Liver (tissue), 9 donors: Measurements from ENCODE around the gene GRSF1. TPM values are rescaled to one million over a fixed set of nuclear protein-coding genes. Genes with fewer than 3 reads are reported as not detected.

Experiments
- DNase-seq: peaks from one replicate; pipeline ENCODE4 v3.0.0-alpha.2; 2017; ENCODE audit warnings: low spot score
- H3K27ac ChIP-seq, 2 donors: one replicate each; pipeline ENCODE4 v1.7.0; 2013; ENCODE audit warnings: inconsistent platforms in 2 of 2, low read length in 2 of 2, control low read depth in 1 of 2, low read depth in 1 of 2, mild to moderate bottlenecking in 1 of 2
- H3K27me3 ChIP-seq, 4 donors: one replicate each; pipeline versions ENCODE4 v1.6.1 to v1.7.0; 2013; ENCODE audit warnings: low read length in 3 of 4, inconsistent platforms in 1 of 4, mild to moderate bottlenecking in 1 of 4, moderate library complexity in 1 of 4; ENCODE audit not compliant: control insufficient read depth in 4 of 4, insufficient read depth in 4 of 4
- H3K36me3 ChIP-seq, 4 donors: one replicate each; pipeline versions ENCODE4 v1.6.1 to v1.7.0; 2013; ENCODE audit warnings: low read length in 3 of 4, mild to moderate bottlenecking in 3 of 4, low read depth in 1 of 4, moderate library complexity in 1 of 4; ENCODE audit not compliant: control insufficient read depth in 4 of 4, insufficient read depth in 3 of 4
- H3K4me1 ChIP-seq, 4 donors: one replicate each; pipeline versions ENCODE4 v1.6.1 to v1.7.0; 2013; ENCODE audit warnings: low read length in 3 of 4, mild to moderate bottlenecking in 3 of 4, moderate library complexity in 1 of 4; ENCODE audit not compliant: control insufficient read depth in 4 of 4, insufficient read depth in 4 of 4
- H3K4me3 ChIP-seq, 3 donors: one replicate each; pipeline versions ENCODE4 v1.6.1 to v1.7.0; 2013; ENCODE audit warnings: low read length in 3 of 3, control low read depth in 1 of 3, low read depth in 1 of 3, mild to moderate bottlenecking in 1 of 3
- H3K9ac ChIP-seq, 2 donors: one replicate each; pipeline ENCODE4 v1.7.0; 2013; ENCODE audit warnings: low read length in 2 of 2, mild to moderate bottlenecking in 2 of 2, moderate library complexity in 2 of 2, control low read depth in 1 of 2, low read depth in 1 of 2
- H3K9me3 ChIP-seq, 4 donors: one replicate each; pipeline versions ENCODE4 v1.6.1 to v1.7.0; 2013; ENCODE audit warnings: low read length in 3 of 4; ENCODE audit not compliant: control insufficient read depth in 4 of 4
- ATF3 ChIP-seq: IDR thresholded peaks from 2 replicates; pipeline ENCODE4 v1.6.1; 2016; ENCODE audit warnings: antibody characterized with exemption
- CTCF ChIP-seq: fragments of 150-350 bp; IDR thresholded peaks from 2 replicates; pipeline ENCODE4 v1.5.1; 2017; ENCODE audit warnings: improper control_type of control experiment, low read depth, low read length; ENCODE audit not compliant: missing input control
- FOXA1 ChIP-seq: IDR thresholded peaks from 2 replicates; pipeline ENCODE4 v1.6.1; 2016; ENCODE audit warnings: antibody characterized with exemption
- FOXA2 ChIP-seq: IDR thresholded peaks from 2 replicates; pipeline ENCODE4 v1.6.1; 2016; ENCODE audit warnings: antibody characterized with exemption
- GABPA ChIP-seq, 2 donors: IDR thresholded peaks in 1 of 2; conservative IDR thresholded peaks in 1 of 2; 2 replicates each; pipeline ENCODE4 v1.6.1; 2016; ENCODE audit warnings: antibody characterized with exemption in 2 of 2, mild to moderate bottlenecking in 1 of 2, moderate library complexity in 1 of 2
- HNF4A ChIP-seq, 2 donors: conservative IDR thresholded peaks; 2 replicates each; pipeline ENCODE4 v1.6.1; 2016; ENCODE audit warnings: antibody characterized with exemption in 2 of 2, mild to moderate bottlenecking in 2 of 2
- HNF4G ChIP-seq: IDR thresholded peaks from 2 replicates; pipeline ENCODE4 v1.6.1; 2016; ENCODE audit warnings: antibody characterized with exemption
- JUND ChIP-seq, 2 donors: IDR thresholded peaks; 2 replicates each; pipeline ENCODE4 v1.6.1; 2016; ENCODE audit warnings: antibody characterized with exemption in 2 of 2
- MAX ChIP-seq: IDR thresholded peaks from 2 replicates; pipeline ENCODE4 v1.6.1; 2016; ENCODE audit warnings: antibody characterized with exemption
- NR2F2 ChIP-seq: IDR thresholded peaks from 2 replicates; pipeline ENCODE4 v1.6.1; 2016; ENCODE audit warnings: antibody characterized with exemption
- RAD21 ChIP-seq, 2 donors: IDR thresholded peaks; 2 replicates each; pipeline ENCODE4 v1.6.1; 2016; ENCODE audit warnings: antibody characterized with exemption in 2 of 2, mild to moderate bottlenecking in 2 of 2
- REST ChIP-seq: IDR thresholded peaks from 2 replicates; pipeline ENCODE4 v1.6.1; 2016; ENCODE audit warnings: antibody characterized with exemption, mild to moderate bottlenecking
- RXRA ChIP-seq, 2 donors: IDR thresholded peaks; 2 replicates each; pipeline ENCODE4 v1.6.1; 2017 to 2018; ENCODE audit warnings: antibody characterized with exemption in 2 of 2, mild to moderate bottlenecking in 1 of 2
- SP1 ChIP-seq: IDR thresholded peaks from 2 replicates; pipeline ENCODE4 v1.6.1; 2018; ENCODE audit warnings: antibody characterized with exemption, mild to moderate bottlenecking
- TAF1 ChIP-seq: conservative IDR thresholded peaks from 2 replicates; pipeline ENCODE4 v1.6.1; 2016; ENCODE audit warnings: antibody characterized with exemption, mild to moderate bottlenecking
- YY1 ChIP-seq: IDR thresholded peaks from 2 replicates; pipeline ENCODE4 v1.6.1; 2016; ENCODE audit warnings: antibody characterized with exemption, mild to moderate bottlenecking
- ZBTB33 ChIP-seq: IDR thresholded peaks from 2 replicates; pipeline ENCODE4 v1.6.1; 2016; ENCODE audit warnings: antibody characterized with exemption
- WGBS: extraction: QIAGEN DNeasy Blood & Tissue Kit; methylation state at CpG from one replicate; pipeline ENCODE4 v1.1.7; 2013; 5-methylcytosine and 5-hydroxymethylcytosine counted together
- polyA plus RNA-seq, 2 donors: library from polyadenylated mRNA; stranded (reverse) in 1 of 2; unstranded in 1 of 2; fragments of 200-250 nt in 1 of 2; fragments of >200 nt in 1 of 2; fragmentation: Nextera tagmentation in 1 of 2; extraction: Ambion mirVana in 1 of 2; gene quantifications; one replicate each; pipeline versions ENCODE4 v1.2.1 to v1.2.3, GENCODE V29; 2013 to 2015
- total RNA-seq, 2 donors: library from RNA; depleted of rRNA; stranded (reverse); fragments of >200 nt; gene quantifications; one replicate each; pipeline ENCODE4 v1.2.3, GENCODE V29; 2014
- donor health status: healthy.
- donor health status: healthy.
- donor health status: healthy.
- donor health status: healthy.
- donor health status: healthy.

The GRSF1 gene
- total and polyA plus RNA-seq, 4 donors: 22.5 to 30.4 (median 28.0) TPM

GRCh38 chr4:70885174-70885573 lies 45.5 kb upstream of the GRSF1 start:
- WGBS: 76% methylated on average over 6 of the region's 6 CpGs
- Histone ChIP-seq H3K36me3 (no peaks in the 10 kb centered on the region), H3K9ac (no peak overlapping the region), H3K9me3 (peaks cover 0 to 2% (median 0%) of the 10 kb centered on the region in 4 donors), H3K4me3 (no peak overlapping the region), H3K4me1 (no peaks in the 10 kb centered on the region), H3K27ac (no peak overlapping the region), H3K27me3 (no peaks in the 10 kb centered on the region)
- no peak for DNase-seq
- TF ChIP-seq RAD21 (IDR thresholded peaks at IDR 0.05): peak; percentile 11 to 29
- no peak for TF ChIP-seq CTCF

GRCh38 chr4:70880739-70881138 lies 41.0 kb upstream of the GRSF1 start:
- peaks cover 0 to 2% (median 0%) of the 10 kb centered on the region in 4 donors for H3K9me3 ChIP-seq
- H3K4me3 ChIP-seq: no peak overlapping the region
- TF ChIP-seq FOXA2 (no peak), FOXA1 (no peak), GABPA (IDR thresholded peaks at IDR 0.05 in 1 of 2, conservative IDR thresholded peaks at IDR 0.05 in 1 of 2) (no peak), HNF4A (conservative IDR thresholded peaks at IDR 0.05) (no peak), RXRA (IDR thresholded peaks at IDR 0.05) (no peak)
- no peak overlapping the region for H3K27ac ChIP-seq
- no peaks in the 10 kb centered on the region for H3K27me3 ChIP-seq
- no peak for DNase-seq
- 81% methylated on average over 3 of the region's 3 CpGs for whole genome bisulfite sequencing
- H3K9ac ChIP-seq: no peak overlapping the region
- H3K4me1 ChIP-seq: no peaks in the 10 kb centered on the region
- no peaks in the 10 kb centered on the region for H3K36me3 ChIP-seq

GRCh38 chr4:70877556-70877955 lies 37.9 kb upstream of the GRSF1 start:
- H3K27ac ChIP-seq: no peak overlapping the region
- H3K9ac ChIP-seq: no peak overlapping the region
- DNase-seq: no peak
- no peaks in the 10 kb centered on the region for H3K36me3 ChIP-seq
- TF ChIP-seq RAD21 (IDR thresholded peaks at IDR 0.05) (no peak), ZBTB33 (no peak), ATF3 (no peak), YY1 (no peak), CTCF (no peak), FOXA2 (no peak), JUND (IDR thresholded peaks at IDR 0.05) (no peak), GABPA (IDR thresholded peaks at IDR 0.05 in 1 of 2, conservative IDR thresholded peaks at IDR 0.05 in 1 of 2) (no peak), MAX (no peak), FOXA1 (no peak), RXRA (IDR thresholded peaks at IDR 0.05) (no peak), SP1 (no peak), REST (no peak), HNF4A (conservative IDR thresholded peaks at IDR 0.05) (no peak), TAF1 (no peak), HNF4G (no peak), NR2F2 (no peak)
- H3K9me3 ChIP-seq: no peaks in the 10 kb centered on the region
- no peaks in the 10 kb centered on the region for H3K4me1 ChIP-seq
- H3K4me3 ChIP-seq: no peak overlapping the region
- 90% methylated on average over 3 of the region's 3 CpGs for WGBS
- no peaks in the 10 kb centered on the region for H3K27me3 ChIP-seq
